Neural cell (in vitro differentiated cells): ENCODE data around the gene FFAR3. TPM values are rescaled to one million over a fixed set of nuclear protein-coding genes. Genes with fewer than 3 reads are reported as not detected.

ENCODE experiments used
- H2AFZ ChIP-seq: fragments of 200-600, 300-800 bp; sonication (generic), shearing (Covaris generic); 2 replicates; pipeline ENCODE4 v1.6.0; 2014; ENCODE audit warnings: low read depth, mild to moderate bottlenecking, antibody characterized with exemption, low read length, moderate library complexity
- H3F3A ChIP-seq: fragments of 200-600 bp; shearing (Covaris generic); 2 replicates; pipeline ENCODE4 v1.6.1; 2016; ENCODE audit warnings: mild to moderate bottlenecking, moderate library complexity, mixed read lengths, antibody characterized with exemption, low read length; ENCODE audit not compliant: insufficient read depth, poor library complexity, severe bottlenecking
- H3K27ac ChIP-seq: fragments of 200-600, 300-800 bp; sonication (generic), shearing (Covaris generic); 2 replicates; pipeline ENCODE4 v1.5.1; 2014; ENCODE audit warnings: mild to moderate bottlenecking, low read length, moderate library complexity
- H3K27me3 ChIP-seq: fragments of 300-800, 200-600 bp; sonication (generic), shearing (Covaris generic); 2 replicates; pipeline ENCODE4 v1.6.0; 2014; ENCODE audit warnings: mild to moderate bottlenecking, low read depth, low read length, moderate library complexity; ENCODE audit not compliant: insufficient read depth
- H3K36me3 ChIP-seq: fragments of 300-800, 200-600 bp; sonication (generic), shearing (Covaris generic); 2 replicates; pipeline ENCODE4 v1.5.1; 2014; ENCODE audit warnings: mild to moderate bottlenecking, antibody characterized with exemption, low read length, moderate library complexity; ENCODE audit not compliant: insufficient read depth
- H3K4me2 ChIP-seq: fragments of 300-800, 200-600 bp; sonication (generic), shearing (Covaris generic); 2 replicates; pipeline ENCODE4 v1.6.0; 2014; ENCODE audit warnings: mild to moderate bottlenecking, low read length
- H3K4me3 ChIP-seq: fragments of 300-800, 200-600 bp; sonication (generic), shearing (Covaris generic); 2 replicates; pipeline ENCODE4 v1.5.1; 2014; ENCODE audit warnings: mild to moderate bottlenecking, low read length, moderate library complexity
- H3K79me2 ChIP-seq: fragments of 200-600 bp; shearing (Covaris generic); replicated peaks from 2 replicates; pipeline ENCODE4 v1.6.0; 2014; ENCODE audit warnings: mild to moderate bottlenecking, low read length, moderate library complexity; ENCODE audit not compliant: insufficient read depth
- H3K9ac ChIP-seq: fragments of 300-800, 200-600 bp; sonication (generic), shearing (Covaris generic); 2 replicates; pipeline ENCODE4 v1.6.1; 2016; ENCODE audit warnings: mild to moderate bottlenecking, low read length, mixed read lengths
- H3K9me2 ChIP-seq: fragments of 200-600 bp; shearing (Covaris generic); 2 replicates; pipeline ENCODE4 v1.6.1; 2016; ENCODE audit warnings: mild to moderate bottlenecking, low read length, mixed read lengths; ENCODE audit not compliant: insufficient read depth
- H3K9me3 ChIP-seq: fragments of 200-600, 300-800 bp; sonication (generic), shearing (Covaris generic); 2 replicates; pipeline ENCODE4 v1.6.1; 2016; ENCODE audit warnings: mild to moderate bottlenecking, mixed run types, low read length, moderate library complexity, mixed read lengths
- H4K20me1 ChIP-seq: fragments of 200-600 bp; shearing (Covaris generic); 2 replicates; pipeline ENCODE4 v1.6.1; 2016; ENCODE audit warnings: mild to moderate bottlenecking, mixed run types; ENCODE audit not compliant: insufficient read depth
- EP300 ChIP-seq: fragments of 450-650 bp; conservative IDR thresholded peaks from 2 replicates; pipeline ENCODE4 v1.6.1; 2014; ENCODE audit warnings: antibody characterized with exemption, mild to moderate bottlenecking, moderate library complexity; ENCODE audit not compliant: poor library complexity, severe bottlenecking
- EZH2 ChIP-seq: fragments of 200-600, 300-800 bp; shearing (Covaris generic), sonication (generic); IDR thresholded peaks from 2 replicates; pipeline ENCODE4 v1.6.1; 2014; ENCODE audit warnings: antibody characterized with exemption, low read length, borderline replicate concordance, mild to moderate bottlenecking; ENCODE audit not compliant: insufficient read depth, poor library complexity, severe bottlenecking
- MXI1 ChIP-seq: fragments of 450-650 bp; conservative IDR thresholded peaks from 2 replicates; pipeline ENCODE4 v1.6.1; 2014; ENCODE audit warnings: antibody characterized with exemption, mild to moderate bottlenecking; ENCODE audit not compliant: poor library complexity, severe bottlenecking
- POLR2AphosphoS5 ChIP-seq: IDR thresholded peaks from 2 replicates; pipeline ENCODE4 v1.6.1; 2012
- RAD21 ChIP-seq: fragments of 450-650 bp; conservative IDR thresholded peaks from 2 replicates; pipeline ENCODE4 v1.6.1; 2014; ENCODE audit warnings: antibody characterized with exemption, mild to moderate bottlenecking, moderate library complexity
- SMC3 ChIP-seq: fragments of 450-650 bp; conservative IDR thresholded peaks from 2 replicates; pipeline ENCODE4 v1.6.1; 2014; ENCODE audit warnings: antibody characterized with exemption, mild to moderate bottlenecking, moderate library complexity; ENCODE audit not compliant: poor library complexity
- TAF1 ChIP-seq: IDR thresholded peaks from 2 replicates; pipeline ENCODE4 v1.6.1; 2012; ENCODE audit warnings: low read depth
- polyA plus RNA-seq: library from polyadenylated mRNA; depleted of rRNA; stranded (reverse); fragments of >200 nt; gene quantifications from 2 replicates; pipeline ENCODE4 v1.2.3, GENCODE V29; 2014
- TF ChIP-seq, protein P1 (sequence below): fragments of 450-650 bp; IDR thresholded peaks from 2 replicates; pipeline ENCODE4 v1.5.1; 2014; ENCODE audit warnings: antibody characterized with exemption, mild to moderate bottlenecking, moderate library complexity; ENCODE audit not compliant: poor library complexity, severe bottlenecking
- TF ChIP-seq, protein P2 (sequence below): IDR thresholded peaks from 2 replicates; pipeline ENCODE4 v1.6.1; 2012; ENCODE audit warnings: borderline replicate concordance

The FFAR3 gene
- polyA plus RNA-seq, 1 donor from 2014 or later = not detected

DNA sequence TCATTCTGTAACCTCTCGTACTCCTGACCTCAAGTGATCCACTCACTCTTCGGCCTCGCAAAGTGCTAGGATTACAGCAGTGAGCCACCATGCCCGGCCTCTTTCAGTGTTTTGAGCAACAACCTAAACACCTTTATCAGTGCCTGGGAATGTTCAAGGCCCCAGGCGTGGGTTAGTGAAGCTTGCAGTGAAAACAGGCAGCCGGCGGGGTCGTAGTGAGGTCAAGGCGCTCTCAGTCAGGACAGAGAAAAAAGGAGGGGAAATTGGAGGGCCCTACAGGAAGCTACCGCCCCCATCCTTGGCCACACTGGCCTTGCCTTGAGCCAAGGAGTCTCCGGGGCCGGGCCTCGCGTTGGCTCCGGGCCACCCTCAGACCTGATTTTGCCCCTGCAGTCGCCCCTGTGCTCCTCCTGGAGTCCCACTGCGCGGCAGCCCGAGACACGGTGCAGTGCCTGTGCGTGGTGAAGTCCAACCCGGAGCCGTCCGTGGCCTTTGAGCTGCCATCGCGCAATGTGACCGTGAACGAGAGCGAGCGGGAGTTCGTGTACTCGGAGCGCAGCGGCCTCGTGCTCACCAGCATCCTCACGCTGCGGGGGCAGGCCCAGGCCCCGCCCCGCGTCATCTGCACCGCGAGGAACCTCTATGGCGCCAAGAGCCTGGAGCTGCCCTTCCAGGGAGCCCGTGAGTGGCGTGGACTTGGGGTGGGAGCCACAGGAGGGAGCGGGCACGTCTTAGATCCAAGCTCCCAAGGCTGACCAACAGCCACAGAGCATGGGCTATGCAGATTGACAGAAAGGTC, 48.6 kb upstream of the FFAR3 start:
- Histone ChIP-seq H3K36me3 (no peaks in the 10 kb centered on the region), H3K27ac (no peak overlapping the region), H3K27me3 (no peaks in the 10 kb centered on the region), H4K20me1 (no peaks in the 10 kb centered on the region), H3K79me2 (no peaks in the 10 kb centered on the region), H3K9me2 (no peaks in the 10 kb centered on the region), H3K4me2 (no peak overlapping the region), H3K9ac (no peak overlapping the region), H3K4me3 (no peak overlapping the region), H2AFZ (no peak overlapping the region), H3K9me3 (no peaks in the 10 kb centered on the region), H3F3A (no peaks in the 10 kb centered on the region)
- TF ChIP-seq MXI1 = no peak
- TF ChIP-seq, protein P1, sequence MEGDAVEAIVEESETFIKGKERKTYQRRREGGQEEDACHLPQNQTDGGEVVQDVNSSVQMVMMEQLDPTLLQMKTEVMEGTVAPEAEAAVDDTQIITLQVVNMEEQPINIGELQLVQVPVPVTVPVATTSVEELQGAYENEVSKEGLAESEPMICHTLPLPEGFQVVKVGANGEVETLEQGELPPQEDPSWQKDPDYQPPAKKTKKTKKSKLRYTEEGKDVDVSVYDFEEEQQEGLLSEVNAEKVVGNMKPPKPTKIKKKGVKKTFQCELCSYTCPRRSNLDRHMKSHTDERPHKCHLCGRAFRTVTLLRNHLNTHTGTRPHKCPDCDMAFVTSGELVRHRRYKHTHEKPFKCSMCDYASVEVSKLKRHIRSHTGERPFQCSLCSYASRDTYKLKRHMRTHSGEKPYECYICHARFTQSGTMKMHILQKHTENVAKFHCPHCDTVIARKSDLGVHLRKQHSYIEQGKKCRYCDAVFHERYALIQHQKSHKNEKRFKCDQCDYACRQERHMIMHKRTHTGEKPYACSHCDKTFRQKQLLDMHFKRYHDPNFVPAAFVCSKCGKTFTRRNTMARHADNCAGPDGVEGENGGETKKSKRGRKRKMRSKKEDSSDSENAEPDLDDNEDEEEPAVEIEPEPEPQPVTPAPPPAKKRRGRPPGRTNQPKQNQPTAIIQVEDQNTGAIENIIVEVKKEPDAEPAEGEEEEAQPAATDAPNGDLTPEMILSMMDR = no peak
- TF ChIP-seq RAD21 = no peak
- no peak for TF ChIP-seq TAF1
- TF ChIP-seq POLR2AphosphoS5 = no peak
- TF ChIP-seq, protein P2, sequence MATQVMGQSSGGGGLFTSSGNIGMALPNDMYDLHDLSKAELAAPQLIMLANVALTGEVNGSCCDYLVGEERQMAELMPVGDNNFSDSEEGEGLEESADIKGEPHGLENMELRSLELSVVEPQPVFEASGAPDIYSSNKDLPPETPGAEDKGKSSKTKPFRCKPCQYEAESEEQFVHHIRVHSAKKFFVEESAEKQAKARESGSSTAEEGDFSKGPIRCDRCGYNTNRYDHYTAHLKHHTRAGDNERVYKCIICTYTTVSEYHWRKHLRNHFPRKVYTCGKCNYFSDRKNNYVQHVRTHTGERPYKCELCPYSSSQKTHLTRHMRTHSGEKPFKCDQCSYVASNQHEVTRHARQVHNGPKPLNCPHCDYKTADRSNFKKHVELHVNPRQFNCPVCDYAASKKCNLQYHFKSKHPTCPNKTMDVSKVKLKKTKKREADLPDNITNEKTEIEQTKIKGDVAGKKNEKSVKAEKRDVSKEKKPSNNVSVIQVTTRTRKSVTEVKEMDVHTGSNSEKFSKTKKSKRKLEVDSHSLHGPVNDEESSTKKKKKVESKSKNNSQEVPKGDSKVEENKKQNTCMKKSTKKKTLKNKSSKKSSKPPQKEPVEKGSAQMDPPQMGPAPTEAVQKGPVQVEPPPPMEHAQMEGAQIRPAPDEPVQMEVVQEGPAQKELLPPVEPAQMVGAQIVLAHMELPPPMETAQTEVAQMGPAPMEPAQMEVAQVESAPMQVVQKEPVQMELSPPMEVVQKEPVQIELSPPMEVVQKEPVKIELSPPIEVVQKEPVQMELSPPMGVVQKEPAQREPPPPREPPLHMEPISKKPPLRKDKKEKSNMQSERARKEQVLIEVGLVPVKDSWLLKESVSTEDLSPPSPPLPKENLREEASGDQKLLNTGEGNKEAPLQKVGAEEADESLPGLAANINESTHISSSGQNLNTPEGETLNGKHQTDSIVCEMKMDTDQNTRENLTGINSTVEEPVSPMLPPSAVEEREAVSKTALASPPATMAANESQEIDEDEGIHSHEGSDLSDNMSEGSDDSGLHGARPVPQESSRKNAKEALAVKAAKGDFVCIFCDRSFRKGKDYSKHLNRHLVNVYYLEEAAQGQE = no peak
- TF ChIP-seq EZH2 = no peak
- TF ChIP-seq EP300 = no peak
- no peak for TF ChIP-seq SMC3

DNA sequence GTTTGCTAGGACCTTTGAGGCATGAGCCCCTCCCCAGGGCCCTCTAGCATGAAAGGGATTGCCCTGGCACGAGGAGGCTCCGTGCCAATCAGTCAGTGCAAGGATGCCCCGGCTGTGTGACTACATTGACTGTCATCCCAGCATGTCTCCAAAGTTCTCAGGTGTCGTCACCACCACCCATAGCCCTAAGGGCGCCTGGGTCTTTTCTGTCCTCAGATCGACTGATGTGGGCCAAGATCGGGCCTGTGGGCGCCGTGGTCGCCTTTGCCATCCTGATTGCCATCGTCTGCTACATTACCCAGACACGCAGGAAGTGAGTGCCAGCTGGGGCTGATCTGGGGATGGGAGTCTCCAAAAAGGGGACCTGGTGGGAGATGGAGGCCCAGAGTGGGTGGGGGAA, 47.9 kb upstream of the FFAR3 start:
- Histone ChIP-seq H3K4me3 (no peak overlapping the region), H3K27me3 (no peaks in the 10 kb centered on the region), H3K9me2 (no peaks in the 10 kb centered on the region), H3K27ac (no peak overlapping the region), H3K9ac (no peak overlapping the region), H3K9me3 (no peaks in the 10 kb centered on the region), H3K4me2 (no peak overlapping the region), H3K36me3 (no peaks in the 10 kb centered on the region), H2AFZ (no peak overlapping the region), H4K20me1 (no peaks in the 10 kb centered on the region), H3K79me2 (no peaks in the 10 kb centered on the region), H3F3A (no peaks in the 10 kb centered on the region)
- no peak for TF ChIP-seq EZH2
- no peak for TF ChIP-seq MXI1
- TF ChIP-seq POLR2AphosphoS5 = no peak
- TF ChIP-seq SMC3 = no peak
- TF ChIP-seq, protein P2 = no peak
- TF ChIP-seq EP300 = no peak
